IgD-negative memory B cell (primary cell): Measurements from ENCODE around the gene NTF4. TPM values are rescaled to one million over a fixed set of nuclear protein-coding genes. Genes with fewer than 3 reads are reported as not detected.

Experiments used
- H3K27ac Mint-ChIP-seq, 3 donors: one replicate each; pipeline ENCODE4 v1.8.0; 2020 to 2022; ENCODE audit warnings: mild to moderate bottlenecking in 3 of 3, mixed read lengths in 3 of 3, moderate library complexity in 1 of 3
- H3K27me3 Mint-ChIP-seq: one replicate; pipeline ENCODE4 v1.8.0; 2021; ENCODE audit warnings: mixed read lengths
- H3K36me3 Mint-ChIP-seq: one replicate; pipeline ENCODE4 v1.8.0; 2020; ENCODE audit warnings: mild to moderate bottlenecking, mixed read lengths
- H3K4me1 Mint-ChIP-seq, 3 donors: one replicate each; pipeline ENCODE4 v1.8.0; 2020 to 2022; ENCODE audit warnings: mixed read lengths in 3 of 3, mild to moderate bottlenecking in 1 of 3
- H3K4me3 Mint-ChIP-seq, 4 donors: one replicate each; pipeline ENCODE4 v1.8.0; 2020 to 2022; ENCODE audit warnings: mild to moderate bottlenecking in 4 of 4, mixed read lengths in 4 of 4, moderate library complexity in 3 of 4
- H3K9me3 Mint-ChIP-seq, 3 donors: one replicate each; pipeline ENCODE4 v1.8.0; 2020 to 2021; ENCODE audit warnings: mixed read lengths in 3 of 3, mild to moderate bottlenecking in 1 of 3
- polyA plus RNA-seq: library from polyadenylated mRNA; unstranded; fragments of 300-500 nt; fragmentation: Illumina TruSeq; gene quantifications from one replicate; pipeline ENCODE4 v1.2.3, GENCODE V29; 2021

Gene NTF4, protein sequence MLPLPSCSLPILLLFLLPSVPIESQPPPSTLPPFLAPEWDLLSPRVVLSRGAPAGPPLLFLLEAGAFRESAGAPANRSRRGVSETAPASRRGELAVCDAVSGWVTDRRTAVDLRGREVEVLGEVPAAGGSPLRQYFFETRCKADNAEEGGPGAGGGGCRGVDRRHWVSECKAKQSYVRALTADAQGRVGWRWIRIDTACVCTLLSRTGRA
- not detected for polyA plus RNA-seq

DNA sequence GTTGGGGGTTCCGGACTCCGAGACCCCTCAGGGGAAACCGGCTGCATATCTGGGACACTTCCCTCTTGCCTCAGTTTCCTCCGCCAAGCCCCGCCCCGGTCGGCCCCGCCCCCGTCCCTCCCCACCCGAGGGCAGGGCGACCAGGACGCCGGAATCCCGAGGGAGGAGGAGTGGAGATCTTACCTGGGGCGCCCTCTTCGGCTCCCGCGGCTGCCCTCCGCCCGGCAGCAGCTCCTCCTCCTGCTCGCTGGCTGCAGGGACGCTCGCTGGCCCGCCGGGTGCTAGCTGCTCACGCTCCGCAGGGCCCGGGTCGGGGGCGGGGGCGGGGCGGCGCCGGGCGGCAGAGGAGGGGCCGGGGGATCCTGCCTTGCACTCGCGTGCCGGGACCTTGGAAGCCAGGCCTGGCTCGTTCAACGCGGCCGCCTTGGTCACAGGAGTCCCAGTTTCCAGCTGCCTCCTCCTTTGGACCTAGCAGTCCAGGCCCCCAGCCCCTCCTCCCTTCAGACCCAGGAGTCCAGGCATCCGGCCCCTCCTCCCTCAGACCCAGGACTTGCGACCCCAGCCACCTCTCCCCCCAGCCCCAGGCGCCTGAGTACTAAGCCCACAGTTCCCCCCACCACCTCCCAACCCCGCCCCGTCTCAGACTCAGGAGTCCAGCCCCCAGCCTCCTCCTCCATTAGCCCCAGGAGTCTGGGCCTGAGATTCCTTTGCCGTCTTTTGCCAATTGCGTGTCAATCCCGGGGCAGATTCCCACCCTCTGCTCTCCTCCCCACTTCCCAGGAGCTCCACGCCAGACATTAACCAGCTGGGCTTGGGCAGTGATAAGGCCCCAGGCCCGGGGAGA is at the start of gene NTF4:
NTF4 (minus strand) TSS at position 51 of the 844 bp plus-strand sequence. CDS start 2,821 bp downstream, outside the sequence.
- H3K36me3 Mint-ChIP-seq = no peaks in the 10 kb centered on the region
- H3K27ac Mint-ChIP-seq = no peak within 1 kb of the TSS
- peaks cover 47% of the 10 kb centered on the region for H3K27me3 Mint-ChIP-seq
- H3K4me3 Mint-ChIP-seq = no peak within 1 kb of the TSS
- no peaks in the 10 kb centered on the region for H3K4me1 Mint-ChIP-seq
- peaks cover 0 to 6% (median 4%) of the 10 kb centered on the region in 3 donors for H3K9me3 Mint-ChIP-seq

DNA sequence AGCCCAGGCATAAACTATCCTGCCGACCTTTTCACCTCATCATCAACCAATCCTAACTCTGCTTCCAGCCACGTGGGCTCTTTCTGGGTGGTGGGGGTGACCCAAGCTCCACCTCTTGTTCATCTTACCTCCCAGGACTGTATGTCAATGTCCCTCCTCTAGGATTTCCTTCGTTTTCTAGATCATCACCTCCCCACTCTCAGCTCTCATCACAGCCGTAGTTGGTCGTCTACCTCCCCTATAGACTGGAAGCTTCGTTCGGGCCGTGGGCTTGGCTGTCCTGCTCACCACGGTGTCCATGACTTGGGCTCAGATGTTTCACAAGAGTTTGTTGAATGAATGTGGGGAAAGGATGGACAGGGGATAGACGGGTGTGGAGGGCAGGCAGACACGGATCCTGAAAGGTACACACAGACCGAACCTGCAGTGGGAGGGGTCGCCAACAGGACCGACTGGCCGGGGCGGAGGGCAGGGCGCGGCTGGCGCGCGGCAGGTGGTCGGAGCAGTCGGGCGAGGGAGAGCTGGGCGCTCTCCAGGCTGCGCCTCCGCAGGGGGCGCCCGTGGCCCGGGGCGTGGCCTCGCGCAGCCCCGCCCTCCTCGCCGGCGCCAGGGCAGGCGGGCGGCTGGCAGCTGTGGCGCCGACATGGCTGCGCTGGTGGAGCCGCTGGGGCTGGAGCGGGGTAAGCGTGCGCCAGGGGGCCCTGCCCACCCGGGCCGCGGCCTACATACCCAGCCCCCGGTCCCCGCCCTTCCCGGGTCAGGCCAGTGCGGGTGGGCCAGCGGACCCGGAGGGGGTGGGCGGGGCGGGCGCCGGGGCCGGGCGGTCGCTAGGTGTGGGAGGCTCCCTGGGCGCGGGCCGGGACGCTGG is 49.4 kb upstream of the NTF4 start, which contains the start of gene LIN7B:
LIN7B (plus strand) TSS at position 609 of the 868 bp plus-strand sequence; CDS start at position 644, 35 bp downstream.
- peaks cover under 1% of the 10 kb centered on the region for H3K36me3 Mint-ChIP-seq
- H3K4me1 Mint-ChIP-seq = peaks cover 16 to 24% (median 21%) of the 10 kb centered on the region in 3 donors
- H3K4me3 Mint-ChIP-seq = peak within 1 kb of the TSS; percentile 78 to 91 (median 85)
- H3K27ac Mint-ChIP-seq = peak within 1 kb of the TSS; percentile 14 to 73 (median 43)
- H3K9me3 Mint-ChIP-seq = no peaks in the 10 kb centered on the region
- no peaks in the 10 kb centered on the region for H3K27me3 Mint-ChIP-seq

DNA sequence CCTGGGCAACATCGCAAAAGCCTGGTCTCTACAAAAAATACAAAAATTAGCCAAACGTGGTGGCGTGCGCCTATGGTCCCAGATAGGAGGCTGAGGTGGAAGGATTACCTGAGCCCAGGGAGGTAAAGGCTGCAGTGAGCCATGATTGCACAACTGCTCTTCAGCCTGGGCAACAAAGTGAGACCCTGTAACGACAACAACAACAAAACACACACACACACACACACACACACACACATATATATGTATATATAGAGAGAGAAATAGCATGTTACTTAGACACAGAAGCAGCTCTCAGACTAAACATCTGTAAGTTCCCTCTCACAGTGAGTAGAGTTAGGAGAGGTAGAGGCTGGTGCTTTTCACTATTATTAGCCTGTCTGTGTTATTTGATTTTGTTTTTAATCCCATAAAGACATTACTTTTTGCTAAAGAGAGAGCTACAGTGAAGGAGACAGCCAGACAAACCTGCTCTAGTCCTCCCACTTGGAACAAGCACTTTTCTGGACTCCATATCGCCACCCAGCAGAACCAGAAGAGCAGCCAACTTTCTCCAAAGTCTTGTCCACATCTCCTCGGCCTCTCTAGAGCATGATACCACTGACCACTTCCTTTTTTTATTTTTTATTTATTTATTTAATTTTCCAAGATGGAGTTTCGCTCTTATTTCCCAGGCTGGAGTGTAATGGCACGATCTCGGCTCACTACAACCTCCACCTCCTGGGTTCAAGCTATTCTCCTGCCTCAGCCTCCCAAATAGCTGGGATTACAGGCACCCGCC is 46.8 kb upstream of the NTF4 start:
- Mint-ChIP-seq H3K36me3 (peaks cover 7% of the 10 kb centered on the region), H3K9me3 (no peaks in the 10 kb centered on the region), H3K4me3 (peak overlapping the region in 2 of 4 donors; percentile 4 to 68), H3K4me1 (peaks cover 9 to 13% (median 11%) of the 10 kb centered on the region in 3 donors), H3K27me3 (no peaks in the 10 kb centered on the region), H3K27ac (no peak overlapping the region)

DNA sequence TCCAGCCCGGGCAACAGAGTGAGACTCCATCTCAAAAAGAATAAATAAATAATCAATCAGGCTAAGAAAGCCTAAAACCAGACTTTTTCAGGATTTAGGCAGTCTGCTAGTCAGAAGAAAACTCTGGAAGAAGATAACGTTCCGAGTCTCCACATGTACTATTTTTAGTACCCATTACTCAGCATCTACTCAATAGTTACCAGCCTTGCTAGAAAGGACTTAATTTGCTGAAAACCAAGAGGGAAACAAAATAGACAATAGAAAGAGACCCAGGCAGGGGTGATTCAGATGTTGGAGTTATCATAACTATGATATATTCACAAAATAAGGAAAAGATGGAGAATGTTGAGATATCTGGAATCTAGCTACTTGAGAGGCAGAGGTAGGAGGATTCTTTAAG is 45.9 kb upstream of the NTF4 start:
- H3K9me3 Mint-ChIP-seq = no peaks in the 10 kb centered on the region
- H3K27me3 Mint-ChIP-seq = no peaks in the 10 kb centered on the region
- peak overlapping the region in 1 of 4 donors; percentile 68 for H3K4me3 Mint-ChIP-seq
- no peak overlapping the region for H3K27ac Mint-ChIP-seq
- H3K36me3 Mint-ChIP-seq = peaks cover 7% of the 10 kb centered on the region
- H3K4me1 Mint-ChIP-seq = peaks cover 9 to 13% (median 11%) of the 10 kb centered on the region in 3 donors

DNA sequence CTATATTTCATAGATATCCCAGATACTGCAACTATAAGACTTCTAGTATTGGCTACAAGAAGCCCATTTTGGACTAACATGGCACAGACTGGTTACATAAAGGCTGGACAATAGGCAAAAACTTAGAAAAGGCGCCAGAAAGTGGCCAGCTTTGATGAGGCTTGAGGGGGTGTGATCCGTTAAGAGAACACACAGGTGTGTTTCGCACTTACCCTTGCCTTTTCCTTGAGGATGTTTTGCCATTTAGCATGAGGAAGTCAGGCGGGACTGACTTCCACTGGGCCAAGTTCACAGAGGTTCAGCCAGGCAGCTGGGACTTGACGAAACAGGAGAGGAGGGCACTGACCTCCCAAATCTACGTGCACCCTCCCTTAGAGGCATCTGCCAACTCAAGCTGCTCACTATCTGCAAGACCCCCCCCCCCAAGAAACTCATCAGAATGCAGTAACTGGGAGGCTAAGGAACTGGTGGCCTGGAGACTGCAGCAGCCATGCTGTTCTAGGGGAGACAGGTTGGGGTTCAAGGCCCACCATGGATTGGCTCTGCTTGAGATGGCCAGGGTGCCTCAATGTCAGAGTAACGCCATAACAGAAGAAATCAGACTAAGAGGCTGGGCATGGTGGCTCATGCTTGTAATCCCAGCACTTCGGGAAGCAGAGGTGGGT is 45.1 kb upstream of the NTF4 start:
- no peaks in the 10 kb centered on the region for H3K9me3 Mint-ChIP-seq
- peaks cover 9% of the 10 kb centered on the region for H3K36me3 Mint-ChIP-seq
- H3K27ac Mint-ChIP-seq = no peak overlapping the region
- no peaks in the 10 kb centered on the region for H3K27me3 Mint-ChIP-seq
- peaks cover 4 to 10% (median 9%) of the 10 kb centered on the region in 3 donors for H3K4me1 Mint-ChIP-seq
- peak overlapping the region in 1 of 4 donors; percentile 33 for H3K4me3 Mint-ChIP-seq

DNA sequence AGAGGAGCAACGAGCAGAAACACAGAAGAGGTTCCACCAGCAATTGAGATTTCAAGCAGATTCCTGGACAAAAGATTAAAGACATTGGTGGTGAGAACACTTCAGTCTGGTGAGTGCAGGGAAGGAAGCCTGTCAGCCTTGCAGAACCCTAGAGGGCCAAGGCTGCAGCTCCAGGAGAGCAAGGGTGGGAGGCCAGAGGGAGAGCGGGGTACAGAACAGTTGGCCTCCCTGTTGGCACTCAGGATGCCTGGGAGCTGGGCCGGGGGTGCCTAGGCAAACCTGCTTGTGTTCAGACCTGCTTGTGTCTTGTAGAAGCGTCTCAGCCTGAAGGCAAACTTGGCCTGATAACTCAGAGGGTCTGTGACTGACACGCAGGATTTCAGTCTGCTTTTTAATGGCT is 44.4 kb upstream of the NTF4 start:
- H3K9me3 Mint-ChIP-seq = no peaks in the 10 kb centered on the region
- H3K27me3 Mint-ChIP-seq = no peaks in the 10 kb centered on the region
- peak overlapping the region in 1 of 4 donors; percentile 33 for H3K4me3 Mint-ChIP-seq
- peaks cover 9% of the 10 kb centered on the region for H3K36me3 Mint-ChIP-seq
- H3K27ac Mint-ChIP-seq = no peak overlapping the region
- peaks cover 4 to 10% (median 9%) of the 10 kb centered on the region in 3 donors for H3K4me1 Mint-ChIP-seq

DNA sequence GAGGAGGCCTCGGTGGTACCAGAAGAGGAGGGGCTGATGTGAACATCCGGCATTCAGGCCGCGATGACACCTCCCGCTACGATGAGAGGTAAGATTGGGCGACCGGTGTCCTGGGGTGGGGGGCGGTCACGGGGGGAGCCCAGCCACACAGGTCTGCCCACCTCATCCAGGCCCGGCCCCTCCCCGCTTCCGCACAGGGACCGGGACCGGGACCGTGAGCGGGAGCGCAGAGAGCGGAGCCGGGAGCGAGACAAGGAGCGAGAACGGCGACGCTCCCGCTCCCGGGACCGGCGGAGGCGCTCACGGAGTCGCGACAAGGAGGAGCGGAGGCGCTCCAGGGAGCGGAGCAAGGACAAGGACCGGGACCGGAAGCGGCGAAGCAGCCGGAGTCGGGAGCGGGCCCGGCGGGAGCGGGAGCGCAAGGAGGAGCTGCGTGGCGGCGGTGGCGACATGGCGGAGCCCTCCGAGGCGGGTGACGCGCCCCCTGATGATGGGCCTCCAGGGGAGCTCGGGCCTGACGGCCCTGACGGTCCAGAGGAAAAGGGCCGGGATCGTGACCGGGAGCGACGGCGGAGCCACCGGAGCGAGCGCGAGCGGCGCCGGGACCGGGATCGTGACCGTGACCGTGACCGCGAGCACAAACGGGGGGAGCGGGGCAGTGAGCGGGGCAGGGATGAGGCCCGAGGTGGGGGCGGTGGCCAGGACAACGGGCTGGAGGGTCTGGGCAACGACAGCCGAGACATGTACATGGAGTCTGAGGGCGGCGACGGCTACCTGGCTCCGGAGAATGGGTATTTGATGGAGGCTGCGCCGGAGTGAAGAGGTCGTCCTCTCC is 43.2 kb upstream of the NTF4 start:
- Mint-ChIP-seq H3K9me3 (no peaks in the 10 kb centered on the region), H3K27me3 (no peaks in the 10 kb centered on the region), H3K27ac (peak overlapping the region in 1 of 3 donors; percentile 76), H3K4me3 (no peak overlapping the region), H3K4me1 (peaks cover 0 to 3% (median 2%) of the 10 kb centered on the region in 3 donors), H3K36me3 (peaks cover 9% of the 10 kb centered on the region)

DNA sequence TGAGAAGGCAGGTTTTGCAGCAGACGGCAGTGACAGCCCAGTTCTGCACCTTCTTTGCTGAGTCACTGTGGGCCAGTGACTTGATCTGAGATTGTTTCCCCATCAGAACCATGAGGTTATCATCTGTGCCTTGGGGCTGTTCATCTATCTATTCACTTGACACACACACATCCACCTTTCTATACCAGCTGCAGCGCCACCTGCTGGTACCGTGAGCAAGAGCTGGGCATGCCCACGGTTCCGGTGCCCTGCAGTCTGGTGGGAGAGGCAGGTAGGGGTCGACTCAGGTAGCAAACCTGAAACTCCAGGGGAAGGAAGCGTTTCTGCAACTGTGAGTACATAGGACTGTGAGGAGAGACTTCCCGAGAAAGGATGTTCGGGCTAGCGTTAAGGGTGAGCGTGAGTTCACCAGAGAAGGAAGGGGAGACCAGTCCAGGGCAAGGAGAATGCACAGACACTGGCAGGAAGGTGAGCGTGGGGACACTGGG is 42.1 kb upstream of the NTF4 start:
- Mint-ChIP-seq H3K9me3 (no peaks in the 10 kb centered on the region), H3K36me3 (peaks cover 9% of the 10 kb centered on the region), H3K27me3 (no peaks in the 10 kb centered on the region), H3K4me3 (peak overlapping the region in 3 of 4 donors; percentile 22 to 49 (median 32)), H3K27ac (peak overlapping the region in 2 of 3 donors; percentile 34 to 76), H3K4me1 (peaks cover 0 to 3% (median 2%) of the 10 kb centered on the region in 3 donors)

DNA sequence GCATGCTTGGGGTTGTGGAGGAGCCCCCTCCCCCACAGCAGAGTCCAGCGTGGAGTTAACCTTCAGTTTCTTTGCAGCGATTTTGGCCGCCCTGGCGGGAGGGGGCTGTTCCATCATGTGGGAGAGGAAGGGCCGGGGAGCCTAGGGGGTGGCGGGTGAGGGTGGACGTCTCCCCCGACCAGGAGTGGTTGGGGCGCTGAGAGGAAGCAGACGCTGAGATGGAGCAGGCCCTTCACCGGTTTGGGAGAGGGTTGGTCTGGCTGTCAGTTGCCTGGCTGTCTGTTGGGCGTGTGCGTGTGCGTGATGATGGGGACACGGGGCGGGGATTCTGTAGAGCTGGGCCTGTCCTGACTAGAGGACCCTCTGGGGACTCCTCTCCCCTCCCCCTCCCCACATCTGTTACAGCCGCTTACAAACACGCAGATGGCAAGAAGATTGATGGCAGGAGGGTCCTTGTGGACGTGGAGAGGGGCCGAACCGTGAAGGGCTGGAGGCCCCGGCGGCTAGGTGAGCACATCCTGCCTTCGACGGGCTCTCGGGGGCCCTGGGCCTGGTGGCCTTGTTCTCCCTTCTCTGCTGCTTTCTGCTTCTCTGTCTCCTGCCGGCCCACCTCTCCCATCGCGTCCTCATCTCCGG is 39.7 kb upstream of the NTF4 start:
- H3K27ac Mint-ChIP-seq = peak overlapping the region in 1 of 3 donors; percentile 89
- H3K36me3 Mint-ChIP-seq = peaks cover 9% of the 10 kb centered on the region
- no peaks in the 10 kb centered on the region for H3K27me3 Mint-ChIP-seq
- H3K9me3 Mint-ChIP-seq = no peaks in the 10 kb centered on the region
- H3K4me3 Mint-ChIP-seq = peak overlapping the region in 1 of 4 donors; percentile 52
- H3K4me1 Mint-ChIP-seq = peaks cover 0 to 3% (median 2%) of the 10 kb centered on the region in 3 donors

DNA sequence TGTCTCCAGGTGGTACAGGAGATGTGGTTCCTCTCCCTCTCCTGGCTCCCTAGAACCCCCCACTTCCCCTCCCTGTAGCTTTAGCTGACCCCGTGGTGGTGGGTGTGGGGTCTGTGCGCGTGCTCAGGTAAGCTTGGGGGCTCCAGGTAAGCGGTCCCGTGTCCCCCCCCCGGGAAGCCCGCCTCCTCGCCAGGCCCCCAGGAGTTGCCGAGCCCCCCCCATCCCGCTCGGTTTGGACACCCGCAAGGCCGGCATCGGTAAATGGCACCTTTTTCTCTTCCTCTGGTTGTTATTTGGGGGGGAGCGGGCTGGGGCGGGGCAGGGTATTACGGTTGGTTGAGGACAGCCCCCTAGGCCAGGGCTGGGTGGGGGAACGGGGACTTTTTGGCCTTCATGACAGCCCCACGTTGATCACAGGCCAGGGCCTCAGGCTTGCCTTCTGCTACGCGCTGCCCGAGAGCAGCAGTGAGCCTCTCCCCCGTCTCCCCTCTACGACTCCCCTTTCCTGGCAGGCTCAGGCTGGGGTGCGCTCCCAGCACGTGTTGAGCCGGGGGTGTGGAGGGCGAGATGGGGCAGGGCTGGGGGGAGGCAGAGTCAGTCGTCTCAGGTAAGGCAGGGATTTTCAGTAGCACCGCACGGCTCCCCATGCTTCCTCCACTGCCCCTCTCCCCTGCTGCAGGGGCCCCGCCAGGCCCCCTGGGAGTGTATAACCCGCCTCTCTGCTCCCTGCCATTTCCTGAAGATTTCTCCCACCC is 38.9 kb upstream of the NTF4 start:
- peaks cover 8% of the 10 kb centered on the region for H3K36me3 Mint-ChIP-seq
- no peak overlapping the region for H3K27ac Mint-ChIP-seq
- no peak overlapping the region for H3K4me3 Mint-ChIP-seq
- H3K9me3 Mint-ChIP-seq = no peaks in the 10 kb centered on the region
- no peaks in the 10 kb centered on the region for H3K27me3 Mint-ChIP-seq
- peaks cover 0 to 3% (median 2%) of the 10 kb centered on the region in 3 donors for H3K4me1 Mint-ChIP-seq

DNA sequence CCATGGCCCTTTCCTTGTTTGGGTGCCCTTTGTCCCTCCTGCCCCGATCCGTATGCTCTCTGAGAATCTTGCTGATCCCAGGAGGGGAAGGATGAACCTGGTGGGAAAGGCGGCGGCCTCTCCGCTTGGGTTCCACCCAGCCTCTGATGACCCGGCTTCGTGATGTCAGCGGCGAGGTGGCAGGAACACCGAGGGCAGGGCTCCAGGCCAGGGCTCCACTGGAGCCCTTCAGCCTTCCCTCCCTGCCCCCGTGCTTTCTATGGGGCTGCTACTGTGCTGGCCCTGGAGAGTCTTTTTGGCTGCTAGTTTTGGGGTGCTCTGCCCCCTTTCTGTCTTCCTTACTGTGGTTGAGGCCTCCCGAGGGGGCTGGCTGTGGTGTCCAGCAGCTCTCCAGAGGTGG is 37.7 kb upstream of the NTF4 start:
- Mint-ChIP-seq H3K27me3 (no peaks in the 10 kb centered on the region), H3K27ac (peak overlapping the region in 1 of 3 donors; percentile 86), H3K4me3 (no peak overlapping the region), H3K9me3 (no peaks in the 10 kb centered on the region), H3K36me3 (peaks cover 8% of the 10 kb centered on the region), H3K4me1 (peaks cover 2 to 7% (median 3%) of the 10 kb centered on the region in 3 donors)

DNA sequence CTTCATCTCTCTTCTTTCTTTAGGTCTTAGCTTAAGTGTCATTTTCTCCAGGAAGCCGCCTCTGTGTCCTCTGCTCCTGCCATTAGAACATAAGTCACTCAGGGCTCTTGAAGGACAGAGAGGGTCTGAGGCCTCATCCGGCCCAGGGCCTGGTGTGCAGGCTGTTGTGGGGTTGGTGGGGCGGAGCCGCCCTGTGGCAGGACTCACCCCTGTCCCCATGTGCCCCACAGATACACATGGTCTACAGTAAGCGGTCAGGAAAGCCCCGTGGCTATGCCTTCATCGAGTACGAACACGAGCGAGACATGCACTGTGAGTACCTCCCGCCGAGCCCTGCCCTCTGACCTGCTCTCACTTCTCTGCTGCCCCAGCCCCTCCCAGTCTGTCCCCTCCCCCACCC is 36.5 kb upstream of the NTF4 start:
- no peaks in the 10 kb centered on the region for H3K9me3 Mint-ChIP-seq
- no peaks in the 10 kb centered on the region for H3K27me3 Mint-ChIP-seq
- H3K4me3 Mint-ChIP-seq = no peak overlapping the region
- no peak overlapping the region for H3K27ac Mint-ChIP-seq
- peaks cover 0 to 7% (median 1%) of the 10 kb centered on the region in 3 donors for H3K4me1 Mint-ChIP-seq
- H3K36me3 Mint-ChIP-seq = peaks cover 2% of the 10 kb centered on the region
